Skeletal muscle cell (primary cell): ENCODE measurements around the gene GRAMD2B.
"Not testable (repeated sequence)": the region's sequence is repeated elsewhere in the genome, so short reads cannot be mapped to it uniquely, and the experiment has no call there.

ENCODE experiments used
- DNase-seq: peaks from one replicate; pipeline ENCODE4 v3.0.0-alpha.2; 2010; ENCODE audit warnings: low read depth
- H3K4me3 ChIP-seq: 2 replicates; pipeline ENCODE4 v1.5.1; 2011; ENCODE audit warnings: low read depth, mild to moderate bottlenecking, control low read depth, low read length, moderate library complexity

Gene GRAMD2B

GRCh38 chr5:126446498-126447224, 23.5 kb downstream of the GRAMD2B start:
- DNase-seq = no peak
- no peak overlapping the region for H3K4me3 ChIP-seq

GRCh38 chr5:126448720-126449119, 25.5 kb downstream of the GRAMD2B start:
- no peak overlapping the region for H3K4me3 ChIP-seq
- DNase-seq = no peak

- DNase-seq = no peak
- H3K4me3 ChIP-seq = peak overlapping the region; percentile 15
These were observed 26.6 kb downstream of the GRAMD2B start for GRCh38 chr5:126449751-126450271.

- H3K4me3 ChIP-seq = no peak overlapping the region
- DNase-seq = no peak
These were observed 27.1 kb downstream of the GRAMD2B start for GRCh38 chr5:126450346-126450745.

- H3K4me3 ChIP-seq = no peak overlapping the region
- DNase-seq = no peak
These were observed 27.7 kb downstream of the GRAMD2B start for GRCh38 chr5:126450907-126451306.

GRCh38 chr5:126452477-126452876, 29.3 kb downstream of the GRAMD2B start:
- H3K4me3 ChIP-seq = no peak overlapping the region
- DNase-seq = no peak

- no peak for DNase-seq
- no peak overlapping the region for H3K4me3 ChIP-seq
These were observed 30.9 kb downstream of the GRAMD2B start for GRCh38 chr5:126454081-126454480.

- H3K4me3 ChIP-seq = no peak overlapping the region
- no peak for DNase-seq
These were observed 31.3 kb downstream of the GRAMD2B start for GRCh38 chr5:126454535-126454934.

GRCh38 chr5:126455264-126455663, 32.1 kb downstream of the GRAMD2B start:
- H3K4me3 ChIP-seq = no peak overlapping the region
- DNase-seq = no peak

GRCh38 chr5:126455728-126456127, 32.5 kb downstream of the GRAMD2B start:
- no peak overlapping the region for H3K4me3 ChIP-seq
- no peak for DNase-seq

GRCh38 chr5:126456217-126456820, 33.1 kb downstream of the GRAMD2B start:
- no peak overlapping the region for H3K4me3 ChIP-seq
- DNase-seq = no peak

GRCh38 chr5:126460459-126460858, 37.2 kb downstream of the GRAMD2B start:
- H3K4me3 ChIP-seq = no peak overlapping the region
- DNase-seq = no peak

- H3K4me3 ChIP-seq = no peak overlapping the region
- DNase-seq = no peak
These were observed 37.8 kb downstream of the GRAMD2B start for GRCh38 chr5:126460977-126461376.

- no peak for DNase-seq
- no peak overlapping the region for H3K4me3 ChIP-seq
These were observed 38.6 kb downstream of the GRAMD2B start for GRCh38 chr5:126461838-126462237.

- DNase-seq = no peak
- no peak overlapping the region for H3K4me3 ChIP-seq
These were observed 39.2 kb downstream of the GRAMD2B start for GRCh38 chr5:126462239-126463014.

- no peak overlapping the region for H3K4me3 ChIP-seq
- DNase-seq = no peak
These were observed 40.8 kb downstream of the GRAMD2B start for GRCh38 chr5:126464016-126464415.

- no peak for DNase-seq
- no peak overlapping the region for H3K4me3 ChIP-seq
These were observed 41.8 kb downstream of the GRAMD2B start for GRCh38 chr5:126464959-126465358.

- no peak overlapping the region for H3K4me3 ChIP-seq
- no peak for DNase-seq
These were observed 44.9 kb downstream of the GRAMD2B start for GRCh38 chr5:126468091-126468490.

GRCh38 chr5:126469536-126470316, 46.5 kb downstream of the GRAMD2B start:
- no peak overlapping the region for H3K4me3 ChIP-seq
- DNase-seq = no peak

GRCh38 chr5:126470529-126470928, 47.3 kb downstream of the GRAMD2B start:
- not testable (repeated sequence) for H3K4me3 ChIP-seq, DNase-seq
